AG09319 (cell line): ENCODE data around the gene ADGRG3.
"Not testable (repeated sequence)": the region's sequence is repeated elsewhere in the genome, so short reads cannot be mapped to it uniquely, and the experiment has no call there.

Source experiments
- DNase-seq: peaks from one replicate; pipeline ENCODE4 v3.0.0-alpha.2; 2010; ENCODE audit warnings: low read depth; ENCODE audit errors: extremely low read depth
- TF ChIP-seq, protein P1 (sequence below): IDR thresholded peaks from 2 replicates; pipeline ENCODE4 v1.5.1; 2011; ENCODE audit warnings: low read depth, mild to moderate bottlenecking, inconsistent platforms, low read length, moderate library complexity

ADGRG3 gene

DNA sequence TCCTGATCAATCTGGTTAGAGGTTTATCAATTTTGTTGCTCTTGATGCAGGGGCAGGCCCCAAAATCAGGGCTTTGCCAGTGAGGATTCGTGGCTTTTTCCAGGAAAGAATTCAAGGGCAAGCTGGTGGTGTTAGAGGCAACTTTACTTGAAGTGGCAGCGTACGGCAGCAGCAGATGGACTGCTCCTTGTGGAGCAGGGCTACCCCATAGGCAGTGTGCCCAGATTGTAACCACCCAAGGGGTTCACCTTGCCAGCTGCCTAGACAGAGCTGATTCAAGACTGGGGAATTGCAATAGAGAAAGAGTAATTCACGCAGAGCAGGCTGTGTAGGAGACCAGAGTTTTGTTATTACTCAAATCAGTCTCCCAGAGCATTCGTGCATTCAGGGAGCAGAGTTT is 43.2 kb downstream of the ADGRG3 start:
- no peak for DNase-seq
- TF ChIP-seq, protein P1, sequence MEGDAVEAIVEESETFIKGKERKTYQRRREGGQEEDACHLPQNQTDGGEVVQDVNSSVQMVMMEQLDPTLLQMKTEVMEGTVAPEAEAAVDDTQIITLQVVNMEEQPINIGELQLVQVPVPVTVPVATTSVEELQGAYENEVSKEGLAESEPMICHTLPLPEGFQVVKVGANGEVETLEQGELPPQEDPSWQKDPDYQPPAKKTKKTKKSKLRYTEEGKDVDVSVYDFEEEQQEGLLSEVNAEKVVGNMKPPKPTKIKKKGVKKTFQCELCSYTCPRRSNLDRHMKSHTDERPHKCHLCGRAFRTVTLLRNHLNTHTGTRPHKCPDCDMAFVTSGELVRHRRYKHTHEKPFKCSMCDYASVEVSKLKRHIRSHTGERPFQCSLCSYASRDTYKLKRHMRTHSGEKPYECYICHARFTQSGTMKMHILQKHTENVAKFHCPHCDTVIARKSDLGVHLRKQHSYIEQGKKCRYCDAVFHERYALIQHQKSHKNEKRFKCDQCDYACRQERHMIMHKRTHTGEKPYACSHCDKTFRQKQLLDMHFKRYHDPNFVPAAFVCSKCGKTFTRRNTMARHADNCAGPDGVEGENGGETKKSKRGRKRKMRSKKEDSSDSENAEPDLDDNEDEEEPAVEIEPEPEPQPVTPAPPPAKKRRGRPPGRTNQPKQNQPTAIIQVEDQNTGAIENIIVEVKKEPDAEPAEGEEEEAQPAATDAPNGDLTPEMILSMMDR, result no peak

DNA sequence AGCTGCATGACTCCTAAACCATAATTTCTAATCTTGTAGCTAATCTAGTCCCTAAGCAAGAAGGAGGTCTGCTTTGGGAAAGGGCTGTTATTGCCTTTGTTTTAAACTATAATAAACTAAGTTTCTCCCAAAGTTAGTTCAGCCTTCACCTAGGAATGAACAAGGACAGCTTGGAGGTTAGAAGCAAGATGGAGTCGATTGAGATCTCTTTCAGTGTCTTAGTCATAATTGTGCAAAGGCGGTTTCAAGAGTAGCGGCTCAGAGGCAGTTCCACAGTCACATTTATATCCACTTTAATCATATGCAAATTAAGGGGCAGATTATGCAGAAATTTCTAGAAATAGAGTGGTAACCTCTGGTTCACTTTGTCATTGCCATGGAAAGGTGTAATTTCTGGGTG is 43.9 kb downstream of the ADGRG3 start:
- TF ChIP-seq, protein P1, result no peak
- no peak for DNase-seq

DNA sequence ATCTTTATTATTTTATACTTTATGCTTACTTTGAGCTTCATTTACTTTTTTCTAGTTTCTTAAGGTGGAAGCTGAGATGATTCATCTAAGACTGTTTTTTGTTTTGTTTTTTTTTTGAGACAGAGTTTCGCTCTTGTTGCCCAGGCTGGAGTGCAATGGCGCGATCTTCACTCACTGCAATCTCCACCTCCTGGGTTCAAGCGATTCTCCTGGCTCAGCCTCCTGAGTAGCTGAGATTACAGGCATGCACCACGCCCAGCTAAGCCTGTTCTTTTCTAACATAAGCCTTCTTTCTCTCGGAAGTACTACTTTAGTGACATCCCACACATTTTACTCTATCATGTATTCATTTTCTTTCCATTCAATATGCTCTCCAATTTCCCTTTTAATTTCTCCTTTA is 44.5 kb downstream of the ADGRG3 start:
- DNase-seq, result not testable (repeated sequence)

DNA sequence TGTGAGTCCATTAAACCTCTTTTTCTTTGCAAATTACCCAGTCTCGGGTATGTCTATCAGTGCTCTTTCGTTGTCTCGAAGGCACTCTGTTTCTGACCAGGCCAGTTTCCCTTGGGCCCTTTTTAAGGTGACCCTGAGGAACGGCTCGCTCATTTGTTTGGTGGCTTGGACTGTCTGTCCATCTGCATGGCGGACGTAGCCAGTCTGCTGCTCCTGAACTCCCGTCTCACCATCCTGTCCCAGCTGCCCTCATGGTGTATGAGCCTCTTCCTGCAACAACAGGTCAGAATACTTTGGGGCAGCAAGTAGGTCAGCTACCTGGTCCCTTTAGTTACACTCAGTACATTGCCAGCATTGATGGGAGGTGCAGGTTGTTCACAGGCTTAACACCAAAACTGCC is 45.5 kb downstream of the ADGRG3 start:
- TF ChIP-seq, protein P1, result no peak
- DNase-seq, result no peak

DNA sequence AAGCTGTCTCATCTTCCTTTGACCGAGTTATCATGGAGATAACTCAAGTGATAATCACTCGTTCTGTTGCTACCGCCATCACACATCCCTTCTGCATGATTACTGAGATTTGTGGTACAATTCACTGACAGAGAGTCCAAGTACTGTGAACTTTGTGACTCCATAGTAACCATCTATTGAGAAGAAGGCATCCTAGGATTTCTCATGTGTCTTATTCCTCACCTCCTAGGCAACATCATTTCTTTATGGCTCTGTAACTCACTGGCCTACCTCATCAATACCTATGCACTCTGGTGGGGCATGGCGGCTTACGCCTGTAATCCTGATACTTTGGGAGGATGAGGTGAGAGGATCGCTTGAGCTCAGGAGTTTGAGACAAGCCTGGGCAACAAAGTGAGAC is 45.9 kb downstream of the ADGRG3 start:
- no peak for DNase-seq
- TF ChIP-seq, protein P1, result no peak

DNA sequence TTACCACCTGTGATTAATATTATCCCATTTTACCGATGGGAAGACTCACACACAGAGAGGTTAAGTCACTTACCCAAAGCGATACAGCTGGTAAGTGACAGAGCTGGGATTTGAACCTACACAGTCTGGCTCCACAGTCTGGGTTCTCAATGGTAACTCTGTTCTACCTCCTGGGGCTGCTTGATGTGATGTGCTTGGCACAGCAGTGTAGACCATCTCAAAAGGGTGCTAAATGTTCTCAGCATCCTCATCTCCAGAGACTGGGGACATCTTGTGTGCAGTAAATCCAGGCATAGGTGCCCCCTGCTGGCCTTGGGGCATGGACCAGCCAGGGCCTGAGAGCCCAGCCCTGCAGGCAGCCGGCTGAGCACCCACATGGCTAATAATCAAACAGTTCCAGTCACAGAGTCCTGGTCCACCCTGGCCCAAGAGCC is 52.1 kb downstream of the ADGRG3 start:
- peak; percentile 7 for DNase-seq
- TF ChIP-seq, protein P1, result peak; percentile 57

DNA sequence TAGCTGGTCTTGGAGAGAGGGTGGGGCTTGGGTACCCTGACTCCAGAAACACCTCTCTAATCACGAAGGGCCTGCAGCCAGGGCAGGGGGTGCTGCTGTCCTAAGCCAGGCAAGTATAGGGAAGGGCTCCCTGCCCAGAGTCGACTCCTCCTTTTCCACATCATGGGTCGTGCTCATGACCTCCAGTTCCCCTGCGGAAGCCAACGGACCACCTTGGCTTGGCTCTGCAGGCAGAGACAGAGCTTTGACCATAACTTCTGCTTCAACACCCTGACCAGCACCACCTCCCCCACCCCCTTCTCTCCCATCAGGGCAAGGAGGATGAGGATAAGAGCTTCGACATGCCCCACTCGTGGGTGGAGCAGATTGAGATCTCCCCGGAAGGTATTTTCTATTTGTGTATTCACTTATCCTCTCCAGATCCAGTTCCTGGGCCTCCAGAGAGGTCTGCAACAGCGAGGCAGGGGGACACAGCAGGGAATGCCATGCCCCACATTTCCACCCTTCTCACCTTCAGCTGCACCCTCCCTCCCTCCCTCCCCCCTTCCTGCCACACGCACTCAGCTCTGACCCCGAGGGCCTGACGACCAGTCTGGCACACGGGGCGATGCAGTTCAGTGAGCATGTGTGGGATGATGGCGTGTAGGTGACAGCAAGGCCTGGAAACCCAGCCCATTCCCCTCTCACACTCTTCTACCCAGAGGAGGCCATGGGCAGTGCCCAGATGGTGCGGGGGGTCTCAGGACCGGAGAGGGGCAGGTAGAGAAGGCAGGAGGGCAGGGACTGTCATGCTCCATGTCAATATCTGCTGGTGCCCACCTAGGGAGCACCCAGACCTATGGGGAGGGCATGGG is 53.5 kb downstream of the ADGRG3 start:
- TF ChIP-seq, protein P1, result no peak
- no peak for DNase-seq

DNA sequence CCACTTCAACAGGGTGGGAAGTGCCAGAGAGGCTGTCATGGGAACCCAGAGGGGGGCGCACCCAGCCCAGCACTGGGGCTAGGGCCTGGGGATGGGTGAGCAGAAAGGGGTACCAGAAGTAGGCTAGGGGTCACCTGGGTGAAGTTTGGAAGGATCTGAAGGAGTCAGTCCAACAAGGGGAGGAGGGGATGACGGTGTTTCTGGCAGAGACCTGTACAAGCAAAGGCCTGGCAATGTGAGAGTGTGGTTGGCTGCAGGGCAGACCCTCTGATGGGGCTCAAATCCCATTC is 54.0 kb downstream of the ADGRG3 start:
- TF ChIP-seq, protein P1, result no peak

More for the DNA sequence above, 54.0 kb downstream of the ADGRG3 start:
- DNase-seq, result no peak
